Panc1 (cell line): Measurements from ENCODE around the gene CRISP2. TPM values are rescaled to one million over a fixed set of nuclear protein-coding genes. Genes with fewer than 3 reads are reported as not detected.

Source experiments
- ATAC-seq: fragments of 200-7000 bp; cut with Tn5 transposase; 2 replicates; pipeline ENCODE4 v1.9.1; 2020; ENCODE audit warnings: mild to moderate bottlenecking, moderate library complexity
- BruUV-seq: library from RNA; stranded (reverse); fragments of 400-500 nt; replicated peaks from 2 replicates; lab custom pipeline; 2021; lab: Mats Ljungman, UMichigan
- CTCF ChIA-PET: fragments of 300-600 bp; sonication (Branson Sonifier 250); formaldehyde crosslinking; loops from one replicate; lab custom pipeline; 2022; ENCODE audit warnings: antibody characterized with exemption; lab: Charles Lee
- POLR2A ChIA-PET: fragments of 300-600 bp; sonication (Branson Sonifier 250); formaldehyde crosslinking; loops from one replicate; lab custom pipeline; 2022; ENCODE audit warnings: antibody characterized with exemption; lab: Charles Lee
- DNase-seq: peaks from one replicate; pipeline ENCODE4 v3.0.0-alpha.2; 2010; ENCODE audit warnings: low read depth, low spot score
- H3K27ac ChIP-seq: 2 replicates; pipeline ENCODE4 v1.5.1; 2011; ENCODE audit warnings: mild to moderate bottlenecking, low read length, inconsistent platforms
- H3K27me3 ChIP-seq: fragments of 200-500 bp; sonication (Bioruptor generic); 2 replicates; pipeline ENCODE4 v1.6.0; 2014; ENCODE audit warnings: low read length, inconsistent platforms; ENCODE audit not compliant: control insufficient read depth, insufficient read depth
- H3K36me3 ChIP-seq: fragments of 200-500 bp; sonication (Bioruptor generic); 2 replicates; pipeline ENCODE4 v1.5.1; 2014; ENCODE audit warnings: inconsistent platforms, mild to moderate bottlenecking, low read length, moderate library complexity; ENCODE audit not compliant: control insufficient read depth, insufficient read depth
- H3K4me1 ChIP-seq: 2 replicates; pipeline ENCODE4 v1.5.1; 2011; ENCODE audit warnings: inconsistent platforms, mild to moderate bottlenecking, low read length, moderate library complexity; ENCODE audit not compliant: control insufficient read depth, insufficient read depth
- H3K4me3 ChIP-seq, 2 experiments: 2 replicates each; pipeline ENCODE4 v1.5.1; 2011 to 2012; ENCODE audit warnings: low read depth in 2 of 2, low read length in 2 of 2, mild to moderate bottlenecking in 2 of 2, inconsistent platforms in 1 of 2, moderate library complexity in 1 of 2
- H3K9me3 ChIP-seq: fragments of 200-500 bp; sonication (Bioruptor generic); 2 replicates; pipeline ENCODE4 v1.5.1; 2014; ENCODE audit warnings: low read depth, mild to moderate bottlenecking, inconsistent platforms, low read length, moderate library complexity; ENCODE audit not compliant: control insufficient read depth, insufficient read depth
- POLR2AphosphoS5 ChIP-seq: IDR thresholded peaks from 2 replicates; pipeline ENCODE4 v1.6.1; 2012; ENCODE audit warnings: mild to moderate bottlenecking, low read depth, low read length, moderate library complexity
- REST ChIP-seq, 2 experiments: IDR thresholded peaks; 2 replicates each; pipeline ENCODE4 v1.6.1; 2011 to 2012; ENCODE audit warnings: low read depth in 2 of 2, control low read depth in 1 of 2, low read length in 1 of 2, mild to moderate bottlenecking in 1 of 2, moderate library complexity in 1 of 2; ENCODE audit not compliant: insufficient read depth in 1 of 2
- SIN3A ChIP-seq: IDR thresholded peaks from 2 replicates; pipeline ENCODE4 v1.6.1; 2012; ENCODE audit warnings: low read depth, mild to moderate bottlenecking, low read length, moderate library complexity, borderline replicate concordance; ENCODE audit not compliant: insufficient read depth
- TCF7L2 ChIP-seq: IDR thresholded peaks from 2 replicates; pipeline ENCODE4 v1.6.1; 2011; ENCODE audit warnings: mild to moderate bottlenecking, low read depth, low read length, inconsistent platforms
- in situ Hi-C: cut with HindIII; loops from 2 replicates; pipeline ENCODE4 v1.10.0; 2016; ENCODE audit warnings: low sequenced_read_pairs, low pct_unique_long_range_greater_than_20kb
- intact Hi-C: fragments of 100-400 bp; cut with micrococcal nuclease; formaldehyde crosslinking; loops from one replicate; pipeline ENCODE4 v1.10.0; 2022; ENCODE audit not compliant: unreplicated experiment
- total RNA-seq: library from RNA; stranded (reverse); gene quantifications from one replicate; pipeline ENCODE4 v1.2.1, GENCODE V29; 2021; ENCODE audit not compliant: unreplicated experiment
- TF ChIP-seq, protein P1 (sequence below): fragments of 450-650 bp; IDR thresholded peaks from 2 replicates; pipeline ENCODE4 v1.5.1; 2017; ENCODE audit warnings: mild to moderate bottlenecking

The CRISP2 gene
- total RNA-seq, 1 experiment from 2014 or later, result not detected

GRCh38 chr6:49646130-49646824 lies 67.1 kb downstream of the CRISP2 start:
- CTCF ChIA-PET, result no interaction called here

DNA sequence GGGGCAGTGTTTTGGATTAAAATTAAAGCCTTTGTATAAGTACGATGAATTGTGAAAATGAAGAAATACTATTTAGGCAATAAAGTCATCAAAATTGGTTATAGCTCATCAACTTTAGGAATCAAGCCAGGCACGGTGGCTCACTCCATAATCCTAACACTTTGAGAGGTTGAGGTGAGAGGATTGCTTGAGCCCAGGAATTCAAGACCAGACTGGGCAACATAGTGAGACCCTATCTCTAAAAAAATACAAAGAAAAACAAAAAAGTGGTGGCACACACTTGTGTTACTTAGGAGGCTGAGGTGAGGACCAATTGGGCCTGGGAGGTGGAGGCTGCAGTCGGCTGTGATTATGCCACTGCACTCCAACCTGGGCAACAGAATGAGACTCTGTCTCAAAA lies 68.2 kb downstream of the CRISP2 start:
- H3K4me1 ChIP-seq, result no peaks in the 10 kb centered on the region
- DNase-seq (no peak), ATAC-seq (no peak)
- no peak overlapping the region for H3K27ac ChIP-seq
- POLR2A ChIA-PET, result no interaction called here
- intact Hi-C loops (no loop called here), in situ Hi-C loops (loop anchor here (25.0 kb wide), 1 partner anchor 192 kb away; no protein-coding TSS in a partner anchor)
- no peaks in the 10 kb centered on the region for H3K36me3 ChIP-seq
- BruUV-seq, result no TSS peak
- no peaks in the 10 kb centered on the region for H3K27me3 ChIP-seq
- H3K4me3 ChIP-seq, result no peak overlapping the region
- TF ChIP-seq POLR2AphosphoS5, result no peak
- no peak for TF ChIP-seq TCF7L2
- TF ChIP-seq, protein P1, sequence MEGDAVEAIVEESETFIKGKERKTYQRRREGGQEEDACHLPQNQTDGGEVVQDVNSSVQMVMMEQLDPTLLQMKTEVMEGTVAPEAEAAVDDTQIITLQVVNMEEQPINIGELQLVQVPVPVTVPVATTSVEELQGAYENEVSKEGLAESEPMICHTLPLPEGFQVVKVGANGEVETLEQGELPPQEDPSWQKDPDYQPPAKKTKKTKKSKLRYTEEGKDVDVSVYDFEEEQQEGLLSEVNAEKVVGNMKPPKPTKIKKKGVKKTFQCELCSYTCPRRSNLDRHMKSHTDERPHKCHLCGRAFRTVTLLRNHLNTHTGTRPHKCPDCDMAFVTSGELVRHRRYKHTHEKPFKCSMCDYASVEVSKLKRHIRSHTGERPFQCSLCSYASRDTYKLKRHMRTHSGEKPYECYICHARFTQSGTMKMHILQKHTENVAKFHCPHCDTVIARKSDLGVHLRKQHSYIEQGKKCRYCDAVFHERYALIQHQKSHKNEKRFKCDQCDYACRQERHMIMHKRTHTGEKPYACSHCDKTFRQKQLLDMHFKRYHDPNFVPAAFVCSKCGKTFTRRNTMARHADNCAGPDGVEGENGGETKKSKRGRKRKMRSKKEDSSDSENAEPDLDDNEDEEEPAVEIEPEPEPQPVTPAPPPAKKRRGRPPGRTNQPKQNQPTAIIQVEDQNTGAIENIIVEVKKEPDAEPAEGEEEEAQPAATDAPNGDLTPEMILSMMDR, result no peak
- TF ChIP-seq REST (IDR thresholded peaks at IDR 0.05; ENCODE audit: insufficient read depth in 1 of 2, low read depth in 2 of 2, low read length in 1 of 2), result no peak
- TF ChIP-seq SIN3A, result no peak
- CTCF ChIA-PET, result no interaction called here
- H3K9me3 ChIP-seq, result no peaks in the 10 kb centered on the region

More at GRCh38 chr6:49646130-49646824, 67.1 kb downstream of the CRISP2 start:
- intact Hi-C loops, result no loop called here
- POLR2A ChIA-PET, result no interaction called here
- no peaks in the 10 kb centered on the region for H3K9me3 ChIP-seq
- no peak overlapping the region for H3K27ac ChIP-seq
- no TSS peak for BruUV-seq
- ATAC-seq (no peak), DNase-seq (no peak)
- no peaks in the 10 kb centered on the region for H3K4me1 ChIP-seq
- no peaks in the 10 kb centered on the region for H3K27me3 ChIP-seq
- TF ChIP-seq, protein P1, result no peak
- no peak for TF ChIP-seq REST (IDR thresholded peaks at IDR 0.05; ENCODE audit: insufficient read depth in 1 of 2, low read depth in 2 of 2, low read length in 1 of 2)
- TF ChIP-seq POLR2AphosphoS5, result no peak
- TF ChIP-seq SIN3A, result no peak
- TF ChIP-seq TCF7L2, result no peak
- in situ Hi-C loops, result loop anchor here (25.0 kb wide), 1 partner anchor 191 kb away; no protein-coding TSS in a partner anchor
- H3K36me3 ChIP-seq, result no peaks in the 10 kb centered on the region
- no peak overlapping the region for H3K4me3 ChIP-seq
